Measurements from ENCODE around the gene HINT3.

HINT3 gene

DNA sequence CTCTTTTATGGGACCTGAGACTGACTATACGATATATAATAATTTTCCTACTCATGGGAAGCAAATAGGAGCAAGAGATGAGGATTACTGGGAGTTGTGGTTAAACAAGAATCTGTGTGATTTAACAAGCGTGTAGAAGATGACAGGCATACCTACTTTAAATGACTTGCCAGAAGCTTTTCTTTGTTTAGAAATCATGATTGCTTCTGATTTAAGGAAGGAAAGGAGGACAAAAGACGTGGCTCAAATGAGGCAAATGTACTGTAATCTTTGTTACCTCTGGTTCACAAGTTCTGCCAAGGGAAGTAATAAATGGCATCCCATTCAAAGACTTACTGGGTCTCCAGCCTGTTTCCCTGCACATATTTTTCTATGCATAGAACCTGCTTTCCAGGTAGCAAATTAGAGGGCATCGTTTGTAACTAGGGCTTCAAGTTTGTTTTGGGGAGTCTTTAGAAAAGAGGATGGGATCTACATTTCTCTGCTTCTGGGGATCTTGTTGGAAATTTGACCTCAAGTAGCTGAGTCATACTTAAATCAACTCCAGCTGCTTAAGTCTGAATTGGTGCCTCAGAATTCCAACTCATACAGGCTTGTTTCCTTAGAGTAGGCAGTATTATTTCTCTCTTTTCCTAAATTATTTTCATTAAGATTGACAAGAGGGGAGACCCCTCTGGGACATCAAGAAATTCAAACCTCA is 26.8 kb downstream of the HINT3 start:
- no peak overlapping the region for H3K4me3 ChIP-seq (ENCODE audit: low read depth, low read length)
- H3K36me3 ChIP-seq (ENCODE audit: insufficient read depth, low read length): no peaks in the 10 kb centered on the region
- H3K79me2 ChIP-seq (ENCODE audit: control insufficient read depth, insufficient read depth, low read length, unreplicated experiment): peaks cover 24% of the 10 kb centered on the region
- H3K4me1 ChIP-seq (ENCODE audit: control insufficient read depth, insufficient read depth, low read length, unreplicated experiment): peaks cover 32% of the 10 kb centered on the region
- peak overlapping the region; percentile 59 for H2AFZ ChIP-seq (ENCODE audit: low read length, unreplicated experiment)
- no peaks in the 10 kb centered on the region for H3K27me3 ChIP-seq (ENCODE audit: insufficient read depth, low read length)
- peak overlapping the region; percentile 50 for H3K27ac ChIP-seq (ENCODE audit: low read depth, low read length)

DNA sequence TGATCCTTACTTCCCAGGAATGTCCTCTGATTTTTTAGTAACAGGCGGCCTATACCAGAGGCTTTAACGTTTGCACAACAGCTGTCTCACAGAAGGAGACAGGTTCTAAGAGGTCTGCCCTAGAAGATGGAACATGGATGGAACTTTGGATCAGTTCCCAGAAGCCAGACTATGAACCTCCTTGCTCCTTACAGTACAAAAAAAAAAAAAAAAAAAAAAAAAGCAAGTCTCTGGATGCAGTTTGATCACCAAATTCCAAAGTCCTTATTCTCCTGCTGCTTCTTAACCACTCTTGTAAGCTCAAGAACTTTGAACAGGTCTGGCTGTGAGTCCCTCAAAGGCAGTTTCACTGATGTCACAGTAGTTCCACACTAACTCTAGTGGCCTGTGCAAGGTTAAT is 27.7 kb downstream of the HINT3 start:
- Histone ChIP-seq H3K4me3 (ENCODE audit: low read depth, low read length) (no peak overlapping the region), H3K79me2 (ENCODE audit: control insufficient read depth, insufficient read depth, low read length, unreplicated experiment) (peaks cover 29% of the 10 kb centered on the region), H2AFZ (ENCODE audit: low read length, unreplicated experiment) (no peak overlapping the region), H3K27ac (ENCODE audit: low read depth, low read length) (0 out of 2 replicates have a peak overlapping the region, but pooled peaks have one; percentile 50), H3K4me1 (ENCODE audit: control insufficient read depth, insufficient read depth, low read length, unreplicated experiment) (peaks cover 34% of the 10 kb centered on the region), H3K27me3 (ENCODE audit: insufficient read depth, low read length) (no peaks in the 10 kb centered on the region), H3K36me3 (ENCODE audit: insufficient read depth, low read length) (no peaks in the 10 kb centered on the region)

GRCh38 chr6:125985522-125985921 is 29.0 kb downstream of the HINT3 start:
- H3K27me3 ChIP-seq (ENCODE audit: insufficient read depth, low read length): no peaks in the 10 kb centered on the region
- no peaks in the 10 kb centered on the region for H3K36me3 ChIP-seq (ENCODE audit: insufficient read depth, low read length)
- H3K4me1 ChIP-seq (ENCODE audit: control insufficient read depth, insufficient read depth, low read length, unreplicated experiment): peaks cover 34% of the 10 kb centered on the region
- H2AFZ ChIP-seq (ENCODE audit: low read length, unreplicated experiment): peak overlapping the region; percentile 96
- H3K79me2 ChIP-seq (ENCODE audit: control insufficient read depth, insufficient read depth, low read length, unreplicated experiment): peaks cover 41% of the 10 kb centered on the region
- no peak overlapping the region for H3K27ac ChIP-seq (ENCODE audit: low read depth, low read length)
- peak overlapping the region; percentile 91 for H3K4me3 ChIP-seq (ENCODE audit: low read depth, low read length)

- Histone ChIP-seq H3K27me3 (ENCODE audit: insufficient read depth, low read length) (no peaks in the 10 kb centered on the region), H3K4me1 (ENCODE audit: control insufficient read depth, insufficient read depth, low read length, unreplicated experiment) (peaks cover 30% of the 10 kb centered on the region), H3K4me3 (ENCODE audit: low read depth, low read length) (peak overlapping the region; percentile 91), H3K79me2 (ENCODE audit: control insufficient read depth, insufficient read depth, low read length, unreplicated experiment) (peaks cover 44% of the 10 kb centered on the region), H3K36me3 (ENCODE audit: insufficient read depth, low read length) (no peaks in the 10 kb centered on the region), H2AFZ (ENCODE audit: low read length, unreplicated experiment) (peak overlapping the region; percentile 96), H3K27ac (ENCODE audit: low read depth, low read length) (peak overlapping the region; percentile 25; the same call in 1 of the 2 replicates)
Observed at GRCh38 chr6:125985979-125986300, 29.4 kb downstream of the HINT3 start.

GRCh38 chr6:125986301-125987025 is 29.9 kb downstream of the HINT3 start, which contains the start of gene TRMT11:
Gene TRMT11, plus strand, starts transcription at chr6:125986540. Its CDS starts 11 bp downstream, at chr6:125986551.
- Histone ChIP-seq H3K4me1 (ENCODE audit: control insufficient read depth, insufficient read depth, low read length, unreplicated experiment) (peaks cover 30% of the 10 kb centered on the region), H3K79me2 (ENCODE audit: control insufficient read depth, insufficient read depth, low read length, unreplicated experiment) (peaks cover 44% of the 10 kb centered on the region), H3K27ac (ENCODE audit: low read depth, low read length) (peak within 1 kb of the TSS; percentile 25; the same call in 1 of the 2 replicates), H3K27me3 (ENCODE audit: insufficient read depth, low read length) (no peaks in the 10 kb centered on the region), H3K36me3 (ENCODE audit: insufficient read depth, low read length) (no peaks in the 10 kb centered on the region), H2AFZ (ENCODE audit: low read length, unreplicated experiment) (peak within 1 kb of the TSS; percentile 96), H3K4me3 (ENCODE audit: low read depth, low read length) (peak within 1 kb of the TSS; percentile 91)

- peaks cover 44% of the 10 kb centered on the region for H3K79me2 ChIP-seq (ENCODE audit: control insufficient read depth, insufficient read depth, low read length, unreplicated experiment)
- H3K27me3 ChIP-seq (ENCODE audit: insufficient read depth, low read length): no peaks in the 10 kb centered on the region
- H3K4me3 ChIP-seq (ENCODE audit: low read depth, low read length): peak overlapping the region; percentile 91
- peak overlapping the region; percentile 96 for H2AFZ ChIP-seq (ENCODE audit: low read length, unreplicated experiment)
- H3K36me3 ChIP-seq (ENCODE audit: insufficient read depth, low read length): no peaks in the 10 kb centered on the region
- peak overlapping the region; percentile 11; the same call in 1 of the 2 replicates for H3K27ac ChIP-seq (ENCODE audit: low read depth, low read length)
- H3K4me1 ChIP-seq (ENCODE audit: control insufficient read depth, insufficient read depth, low read length, unreplicated experiment): peaks cover 30% of the 10 kb centered on the region
Observed at GRCh38 chr6:125987026-125987617, 30.6 kb downstream of the HINT3 start.

DNA sequence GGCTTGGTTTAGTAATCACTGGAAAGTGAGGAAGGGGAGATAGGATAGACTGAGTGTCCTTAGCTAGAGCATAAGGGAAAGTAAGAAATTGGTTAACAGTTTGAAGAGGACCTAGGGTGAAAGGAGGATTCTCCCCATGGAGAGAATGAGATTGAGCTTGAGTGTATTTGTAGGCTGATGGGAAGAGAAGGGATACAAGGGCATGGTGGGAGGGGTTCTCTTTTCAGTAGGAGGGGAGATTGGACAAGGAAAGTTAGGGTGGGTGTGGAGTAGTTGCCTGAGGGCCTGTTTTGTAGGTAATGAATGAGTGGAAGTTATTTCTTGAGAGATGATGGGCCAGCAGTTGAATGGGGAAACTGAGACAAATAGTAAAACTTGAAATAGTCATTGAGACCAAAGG is 31.7 kb downstream of the HINT3 start:
- H3K79me2 ChIP-seq (ENCODE audit: control insufficient read depth, insufficient read depth, low read length, unreplicated experiment): peaks cover 44% of the 10 kb centered on the region
- H2AFZ ChIP-seq (ENCODE audit: low read length, unreplicated experiment): no peak overlapping the region
- no peaks in the 10 kb centered on the region for H3K27me3 ChIP-seq (ENCODE audit: insufficient read depth, low read length)
- peaks cover 26% of the 10 kb centered on the region for H3K4me1 ChIP-seq (ENCODE audit: control insufficient read depth, insufficient read depth, low read length, unreplicated experiment)
- H3K36me3 ChIP-seq (ENCODE audit: insufficient read depth, low read length): no peaks in the 10 kb centered on the region
- no peak overlapping the region for H3K27ac ChIP-seq (ENCODE audit: low read depth, low read length)
- H3K4me3 ChIP-seq (ENCODE audit: low read depth, low read length): no peak overlapping the region; the same call in 1 of the 2 replicates

GRCh38 chr6:125989631-125990030 is 33.1 kb downstream of the HINT3 start:
- Histone ChIP-seq H3K4me1 (ENCODE audit: control insufficient read depth, insufficient read depth, low read length, unreplicated experiment) (peaks cover 14% of the 10 kb centered on the region), H3K4me3 (ENCODE audit: low read depth, low read length) (peak overlapping the region; percentile 9; the same call in 1 of the 2 replicates), H3K27ac (ENCODE audit: low read depth, low read length) (no peak overlapping the region), H3K79me2 (ENCODE audit: control insufficient read depth, insufficient read depth, low read length, unreplicated experiment) (peaks cover 44% of the 10 kb centered on the region), H3K36me3 (ENCODE audit: insufficient read depth, low read length) (no peaks in the 10 kb centered on the region), H2AFZ (ENCODE audit: low read length, unreplicated experiment) (no peak overlapping the region), H3K27me3 (ENCODE audit: insufficient read depth, low read length) (no peaks in the 10 kb centered on the region)

DNA sequence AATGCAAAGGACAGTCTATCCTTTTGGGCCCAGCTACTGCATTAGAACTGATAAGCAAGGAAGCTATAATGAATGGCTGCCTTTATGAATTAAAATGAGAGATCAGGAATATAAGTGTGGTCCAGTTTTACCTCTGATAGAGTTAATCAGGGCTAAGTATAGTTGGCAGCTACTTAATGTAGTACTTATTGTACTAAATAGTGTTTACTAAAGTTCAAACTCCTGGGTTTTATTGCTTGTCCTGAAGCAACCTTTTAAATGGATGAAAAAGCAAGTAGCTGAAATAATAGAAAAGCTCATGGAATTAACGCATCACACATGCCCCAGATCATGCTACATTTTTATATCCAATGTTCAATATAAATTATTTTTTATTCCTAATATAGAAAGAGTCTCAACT is 35.1 kb downstream of the HINT3 start:
- Histone ChIP-seq H3K4me3 (ENCODE audit: low read depth, low read length) (no peak overlapping the region), H3K27ac (ENCODE audit: low read depth, low read length) (no peak overlapping the region), H3K79me2 (ENCODE audit: control insufficient read depth, insufficient read depth, low read length, unreplicated experiment) (peaks cover 36% of the 10 kb centered on the region), H2AFZ (ENCODE audit: low read length, unreplicated experiment) (no peak overlapping the region), H3K4me1 (ENCODE audit: control insufficient read depth, insufficient read depth, low read length, unreplicated experiment) (peaks cover 12% of the 10 kb centered on the region), H3K27me3 (ENCODE audit: insufficient read depth, low read length) (no peaks in the 10 kb centered on the region), H3K36me3 (ENCODE audit: insufficient read depth, low read length) (no peaks in the 10 kb centered on the region)

- Histone ChIP-seq H3K4me3 (ENCODE audit: low read depth, low read length) (no peak overlapping the region), H3K79me2 (ENCODE audit: control insufficient read depth, insufficient read depth, low read length, unreplicated experiment) (peaks cover 9% of the 10 kb centered on the region), H2AFZ (ENCODE audit: low read length, unreplicated experiment) (no peak overlapping the region), H3K4me1 (ENCODE audit: control insufficient read depth, insufficient read depth, low read length, unreplicated experiment) (peaks cover 5% of the 10 kb centered on the region), H3K27me3 (ENCODE audit: insufficient read depth, low read length) (no peaks in the 10 kb centered on the region), H3K27ac (ENCODE audit: low read depth, low read length) (no peak overlapping the region), H3K36me3 (ENCODE audit: insufficient read depth, low read length) (peaks cover 6% of the 10 kb centered on the region)
Observed at GRCh38 chr6:125994670-125995488, 38.3 kb downstream of the HINT3 start.
